ENCODE measurements around the gene TSPAN1. TPM values are rescaled to one million over a fixed set of nuclear protein-coding genes. Genes with fewer than 3 reads are reported as not detected.

TSPAN1 gene
- polyA plus RNA-seq, 1 of the 3 experiments (the other 2 are of a cell fraction) = 12.2 TPM

GRCh38 chr1:46171351-46171750, 3.5 kb upstream of the TSPAN1 start (continued):
- TF ChIP-seq FOXJ3 (CRISPR knock-in tag; IDR thresholded peaks at IDR 0.05) (no peak), TAF1 (IDR thresholded peaks at IDR 0.05; ENCODE audit: borderline replicate concordance, low read depth, low read length) (no peak), RFX5 (IDR thresholded peaks at IDR 0.05; ENCODE audit: low read length) (no peak), JUND (IDR thresholded peaks at IDR 0.05) (no peak)

GRCh38 chr1:46171871-46172270, 3.0 kb upstream of the TSPAN1 start:
- Histone ChIP-seq H3K27ac (ENCODE audit: low read depth in 2 of 2, low read length in 1 of 2) (no peak overlapping the region), H2AFZ (ENCODE audit: low read depth) (no peak overlapping the region), H3K27me3 (ENCODE audit: insufficient read depth) (no peaks in the 10 kb centered on the region), H3K9me3 (no peaks in the 10 kb centered on the region), H3K4me2 (no peak overlapping the region), H3K4me1 (ENCODE audit: control insufficient read depth in 1 of 2, insufficient read depth in 2 of 2, low read depth in 1 of 2, low read length in 1 of 2) (peaks cover 7 to 9% of the 10 kb centered on the region in 2 experiments; a peak in 2 of 4 replicates), H3K9ac (no peak overlapping the region), H3K9me2 (no peaks in the 10 kb centered on the region), H3K36me3 (replicated peaks in 1 of 2; ENCODE audit: control insufficient read depth in 1 of 2, insufficient read depth in 2 of 2, low read length in 1 of 2) (no peaks in the 10 kb centered on the region), H3F3A (replicated peaks; ENCODE audit: insufficient read depth) (no peaks in the 10 kb centered on the region), H3K4me3 (ENCODE audit: low read depth in 2 of 2, low read length in 1 of 2) (no peak overlapping the region), H3K79me2 (ENCODE audit: insufficient read depth) (no peaks in the 10 kb centered on the region), H4K20me1 (ENCODE audit: insufficient read depth) (no peaks in the 10 kb centered on the region)
- TF ChIP-seq POLR2AphosphoS5 (IDR thresholded peaks at IDR 0.05; ENCODE audit: low read depth, low read length) (no peak), ZBTB33 (IDR thresholded peaks at IDR 0.05; ENCODE audit: borderline replicate concordance, low read depth) (no peak), YY1 (IDR thresholded peaks at IDR 0.05; ENCODE audit: low read depth) (no peak), MAX (IDR thresholded peaks at IDR 0.05; ENCODE audit: low read depth) (no peak), RCOR1 (IDR thresholded peaks at IDR 0.05; ENCODE audit: low read length) (no peak), FOXM1 (IDR thresholded peaks at IDR 0.05; ENCODE audit: low read depth) (no peak), RAD21 (IDR thresholded peaks at IDR 0.05; ENCODE audit: low read length) (no peak), MXI1 (IDR thresholded peaks at IDR 0.05; ENCODE audit: low read depth, low read length) (no peak), USF2 (IDR thresholded peaks at IDR 0.05; ENCODE audit: borderline replicate concordance, low read depth, low read length) (no peak), EP300 (IDR thresholded peaks at IDR 0.05; ENCODE audit: borderline replicate concordance in 1 of 2, low read depth in 1 of 2, low read length in 1 of 2) (no peak), ELF1 (IDR thresholded peaks at IDR 0.05) (no peak), EZH2phosphoT487 (IDR thresholded peaks at IDR 0.05; ENCODE audit: borderline replicate concordance, low read depth) (no peak), RFX5 (IDR thresholded peaks at IDR 0.05; ENCODE audit: low read length) (no peak), SIN3A (IDR thresholded peaks at IDR 0.05; ENCODE audit: borderline replicate concordance, low read depth, low read length) (no peak), NFIC (IDR thresholded peaks at IDR 0.05; ENCODE audit: borderline replicate concordance) (no peak), CTCF (IDR thresholded peaks at IDR 0.05) (no peak)
- CTCF ChIA-PET = interaction anchor here (1.0 to 1.2 kb wide), 4 partner anchors 12 to 171 kb away, joined by 3 to 4 read pairs (median 3); no protein-coding TSS in a partner anchor
- POLR2A ChIA-PET = interaction anchor here (2.1 kb wide), 1 partner anchor 40 kb away, joined by 8 read pairs; the partner anchor contains the start of gene PIK3R3
- DNase-seq = no peak
- WGBS (ENCODE audit: low lambda C conversion rate) = 73% methylated on average over 6 of the region's 6 CpGs
